GM12864 (cell line): ENCODE data around the gene ARAP3.
A peak's percentile ranks its signal among the peaks of the same experiment; 100 is the strongest.

Experiments
- DNase-seq: peaks from one replicate; pipeline ENCODE4 v3.0.0-alpha.2; 2011; ENCODE audit warnings: low read depth
- H3K4me3 ChIP-seq: 2 replicates; pipeline ENCODE4 v1.5.1; 2011; ENCODE audit warnings: mild to moderate bottlenecking, low read depth, low read length, control low read depth
- CTCF ChIP-seq: IDR thresholded peaks from 2 replicates; pipeline ENCODE4 v1.5.1; 2011; ENCODE audit warnings: low read depth, mild to moderate bottlenecking, moderate library complexity, low read length, control low read depth, inconsistent platforms; ENCODE audit errors: missing control alignments

ARAP3 gene

GRCh38 chr5:141681295-141681694 lies 735 bp downstream of the ARAP3 start:
- H3K4me3 ChIP-seq, result no peak overlapping the region
- no peak for TF ChIP-seq CTCF
- no peak for DNase-seq

- no peak for TF ChIP-seq CTCF
- DNase-seq, result no peak
- H3K4me3 ChIP-seq, result no peak overlapping the region
Measured at GRCh38 chr5:141680751-141681201, 1.3 kb downstream of the ARAP3 start.

- TF ChIP-seq CTCF, result no peak
- DNase-seq, result no peak
- no peak overlapping the region for H3K4me3 ChIP-seq
Measured at GRCh38 chr5:141680178-141680577, 1.9 kb downstream of the ARAP3 start.

DNA sequence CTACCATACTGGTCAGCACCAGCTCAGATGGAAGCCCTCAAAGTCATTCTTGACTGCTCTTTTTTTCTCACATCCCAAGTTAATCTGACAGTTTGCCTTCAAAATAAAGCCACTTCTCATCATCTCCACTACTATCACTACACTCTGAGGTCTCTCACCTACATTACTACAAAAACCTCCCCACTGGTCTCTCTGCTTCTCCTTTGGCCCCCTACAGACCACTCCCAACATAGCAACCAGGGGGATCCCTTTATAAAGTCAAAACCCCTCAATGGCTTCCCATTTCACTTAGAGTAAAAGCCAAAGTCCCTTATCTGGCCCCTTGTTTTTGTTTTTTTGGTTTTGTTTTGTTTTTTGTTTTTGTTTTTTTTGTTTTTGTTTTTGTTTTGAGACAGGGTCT lies 4.6 kb downstream of the ARAP3 start:
- DNase-seq, result no peak
- no peak overlapping the region for H3K4me3 ChIP-seq
- peak; percentile 21 for TF ChIP-seq CTCF

DNA sequence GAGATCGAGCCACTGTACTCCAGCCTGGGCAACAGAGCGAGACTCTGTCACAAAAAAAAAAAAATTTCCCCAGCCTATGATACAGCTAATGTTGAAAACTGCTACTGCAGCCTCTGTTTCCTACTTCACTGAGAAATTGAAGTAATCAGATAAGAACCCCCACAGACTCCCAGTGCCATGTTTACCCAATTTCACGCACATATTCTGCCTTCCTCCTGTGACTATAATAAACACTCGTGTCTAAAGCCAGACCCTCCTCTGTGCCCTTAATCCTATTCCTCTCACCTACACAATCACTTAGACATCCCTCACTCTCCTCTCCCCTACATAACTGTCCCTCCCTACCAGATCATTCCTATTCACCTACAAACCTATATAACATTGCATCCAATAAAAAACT lies 6.4 kb downstream of the ARAP3 start:
- no peak for DNase-seq
- no peak for TF ChIP-seq CTCF
- no peak overlapping the region for H3K4me3 ChIP-seq

DNA sequence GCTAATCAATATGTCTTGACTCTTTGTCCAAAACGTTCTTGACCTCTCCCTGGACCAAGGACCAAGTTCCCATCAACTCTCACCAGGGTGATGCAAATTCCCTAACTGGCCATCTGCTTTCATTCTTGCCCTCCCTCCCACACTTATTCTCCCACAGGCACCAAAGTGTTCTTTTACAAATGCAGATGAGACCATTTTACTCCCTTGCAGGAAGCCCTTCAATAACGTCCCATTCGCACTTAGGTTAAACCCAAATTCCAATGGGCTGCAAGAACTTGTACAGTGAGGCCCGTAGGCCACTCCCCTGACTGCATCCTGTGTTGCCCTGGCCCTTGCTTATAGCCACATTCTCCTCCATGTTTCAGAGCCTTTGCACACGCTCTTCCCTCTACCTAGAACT lies 7.3 kb downstream of the ARAP3 start:
- H3K4me3 ChIP-seq, result no peak overlapping the region
- no peak for DNase-seq
- TF ChIP-seq CTCF, result no peak
